SK-N-SH (cell line): ENCODE results near the gene DNASE2B.
A peak's percentile ranks its signal among the peaks of the same experiment; 100 is the strongest.

Experiments used
- CHD2 ChIP-seq: fragments of 150-350 bp; IDR thresholded peaks from 2 replicates; pipeline ENCODE4 v1.6.1; 2018; ENCODE audit warnings: low read length; ENCODE audit not compliant: partially characterized antibody
- CTCF ChIP-seq: fragments of 200-600 bp; sonication (generic); IDR thresholded peaks from 2 replicates; pipeline ENCODE4 v1.6.1; 2017; ENCODE audit warnings: antibody characterized with exemption, mild to moderate bottlenecking, moderate library complexity
- EP300 ChIP-seq, 2 experiments: IDR thresholded peaks; 2 replicates each; pipeline versions ENCODE4 v1.4.0 to v1.6.1; 2012; ENCODE audit warnings: borderline replicate concordance in 1 of 2, low read depth in 1 of 2, low read length in 1 of 2
- MAX ChIP-seq: IDR thresholded peaks from 2 replicates; pipeline ENCODE4 v1.4.0; 2012; ENCODE audit warnings: low read depth
- REST ChIP-seq: IDR thresholded peaks from 2 replicates; pipeline ENCODE4 v1.6.1; 2012; ENCODE audit warnings: mild to moderate bottlenecking, low read depth, low read length, moderate library complexity
- RFX5 ChIP-seq: IDR thresholded peaks from 2 replicates; pipeline ENCODE4 v1.6.1; 2012; ENCODE audit warnings: mild to moderate bottlenecking, improper control_type of control experiment, low read length
- RXRA ChIP-seq: IDR thresholded peaks from 2 replicates; pipeline ENCODE4 v1.4.0; 2012; ENCODE audit warnings: low read depth, mild to moderate bottlenecking, borderline replicate concordance
- SMC3 ChIP-seq: IDR thresholded peaks from 2 replicates; pipeline ENCODE4 v1.6.1; 2012; ENCODE audit warnings: low read depth, low read length, improper control_type of control experiment
- USF2 ChIP-seq: fragments of 150-350 bp; IDR thresholded peaks from 2 replicates; pipeline ENCODE4 v1.6.1; 2017; ENCODE audit warnings: antibody characterized with exemption, low read length, low read depth, borderline replicate concordance

GRCh38 chr1:84412316-84412942, 14.1 kb downstream of the DNASE2B start:
- TF ChIP-seq CTCF: no peak
- TF ChIP-seq MAX: peak; percentile 70
- TF ChIP-seq RFX5: no peak
- no peak for TF ChIP-seq REST
- no peak for TF ChIP-seq CHD2
- TF ChIP-seq EP300 (IDR thresholded peaks at IDR 0.05; ENCODE audit: borderline replicate concordance in 1 of 2, low read depth in 1 of 2, low read length in 1 of 2): no peak
- TF ChIP-seq RXRA: no peak; the same call in 1 of the 2 replicates
- no peak for TF ChIP-seq SMC3
- TF ChIP-seq USF2: no peak
